RPMI7951 (cell line): ENCODE results near the gene OR2B6. TPM values are rescaled to one million over a fixed set of nuclear protein-coding genes. Genes with fewer than 3 reads are reported as not detected.

ENCODE experiments used
- DNase-seq: peaks from one replicate; pipeline ENCODE4 v3.0.0-alpha.2; 2012; ENCODE audit warnings: low read depth
- total RNA-seq: library from RNA; depleted of rRNA; stranded (reverse); fragments of >200 nt; shearing (Covaris generic); gene quantifications from 2 replicates; pipeline ENCODE4 v1.2.3, GENCODE V29; 2014; rRNA removed

OR2B6 gene
- total RNA-seq, 1 experiment from 2014 or later = not detected

- DNase-seq = no peak
These were observed 43.5 kb downstream of the OR2B6 start for GRCh38 chr6:28000351-28001045.

DNA sequence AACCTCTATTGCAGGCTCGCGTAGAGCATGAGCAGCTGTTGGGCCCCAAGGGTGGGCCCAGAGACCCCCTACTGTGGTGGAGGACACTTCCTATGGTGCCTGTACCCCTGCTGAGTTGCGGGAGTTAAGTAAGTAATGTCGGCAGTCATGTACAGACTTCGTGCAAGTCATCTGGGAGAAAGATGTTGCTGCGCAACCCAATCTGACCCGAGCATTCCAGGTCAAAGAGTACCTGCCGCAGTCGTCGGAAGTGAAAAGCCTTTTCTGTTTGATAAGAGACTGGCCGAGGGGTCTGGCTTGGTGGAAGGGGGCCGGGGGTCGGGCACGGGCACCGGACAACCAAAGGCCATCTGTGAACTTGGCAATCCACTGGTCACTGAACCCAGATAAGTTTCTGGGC lies 44.3 kb downstream of the OR2B6 start:
- DNase-seq = no peak

DNA sequence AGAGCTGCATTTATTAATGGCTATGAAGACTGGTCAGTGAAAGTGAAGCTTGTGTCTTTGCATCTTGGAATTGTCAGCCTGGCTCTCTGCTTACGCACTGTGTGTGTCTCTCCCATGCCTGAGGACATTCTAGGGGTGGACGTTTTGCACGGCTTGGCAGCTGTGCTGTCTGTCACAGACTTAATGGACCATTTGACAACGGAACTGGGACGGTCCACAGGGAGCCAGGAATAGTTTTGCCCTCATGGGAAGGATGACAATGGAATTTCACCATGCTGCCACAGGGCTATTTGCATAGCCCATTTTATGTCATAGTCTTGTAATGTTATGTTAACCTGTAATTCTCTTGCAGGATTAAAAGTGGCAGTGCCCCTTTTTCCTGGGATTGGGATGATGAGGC lies 44.7 kb downstream of the OR2B6 start:
- DNase-seq = no peak

GRCh38 chr6:28002161-28002560 lies 45.1 kb downstream of the OR2B6 start:
- no peak for DNase-seq

GRCh38 chr6:28003059-28003458 lies 46.0 kb downstream of the OR2B6 start:
- DNase-seq = no peak

DNA sequence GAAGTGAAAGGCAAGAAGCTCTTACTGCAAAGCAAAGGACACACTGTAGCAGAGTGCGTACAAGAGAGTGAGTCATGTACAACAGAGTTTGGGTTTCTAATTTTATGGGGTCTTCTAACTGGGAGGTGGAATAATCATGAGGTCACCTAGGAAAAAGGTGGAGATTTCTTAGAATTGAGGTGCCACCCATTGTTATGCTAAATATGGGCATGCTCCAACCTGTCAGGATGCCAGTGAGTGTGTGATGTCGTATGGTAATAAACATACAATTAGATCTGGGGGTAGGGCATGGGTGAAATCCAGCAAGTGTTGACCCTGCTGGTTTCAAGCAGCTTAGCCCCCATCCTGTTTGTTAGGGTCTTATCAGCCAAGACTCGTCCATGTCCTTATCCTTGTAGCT lies 46.6 kb downstream of the OR2B6 start:
- no peak for DNase-seq

DNA sequence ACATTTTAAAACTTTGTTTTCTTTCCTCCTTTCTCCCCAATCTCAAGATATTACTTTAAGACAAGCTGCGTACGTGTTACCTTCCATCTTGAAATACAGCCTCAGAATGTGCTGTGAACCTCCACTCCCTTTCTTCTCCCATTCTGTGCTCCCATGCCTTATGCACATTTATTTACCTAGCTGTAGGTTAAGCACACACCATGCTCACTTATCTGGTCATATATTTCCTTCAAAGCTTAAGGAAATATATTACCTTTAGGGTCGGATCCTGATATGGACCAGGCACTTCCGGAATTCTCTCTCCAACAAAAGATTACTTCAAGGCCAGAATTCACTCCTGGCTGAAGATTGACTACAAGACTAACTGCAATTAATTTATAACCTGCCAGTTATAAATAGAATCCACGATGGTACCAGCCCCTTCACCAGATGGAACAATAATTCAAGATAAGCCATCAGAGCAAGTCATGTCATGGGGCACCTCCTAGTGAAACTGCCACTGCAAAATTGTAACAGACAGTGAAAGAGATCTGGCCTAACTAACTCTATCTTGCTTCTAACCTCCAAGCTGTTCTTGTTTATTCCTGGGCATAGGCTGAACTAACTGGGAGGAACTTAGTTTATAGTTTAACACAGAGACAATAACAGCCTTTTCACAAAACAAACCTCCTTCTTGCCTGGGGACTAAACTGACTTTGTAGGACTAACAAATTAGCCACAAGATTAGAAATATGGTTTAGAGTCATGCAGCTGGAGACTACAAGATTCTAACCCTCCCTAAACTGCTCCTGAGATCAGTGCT lies 47.5 kb downstream of the OR2B6 start:
- no peak for DNase-seq

DNA sequence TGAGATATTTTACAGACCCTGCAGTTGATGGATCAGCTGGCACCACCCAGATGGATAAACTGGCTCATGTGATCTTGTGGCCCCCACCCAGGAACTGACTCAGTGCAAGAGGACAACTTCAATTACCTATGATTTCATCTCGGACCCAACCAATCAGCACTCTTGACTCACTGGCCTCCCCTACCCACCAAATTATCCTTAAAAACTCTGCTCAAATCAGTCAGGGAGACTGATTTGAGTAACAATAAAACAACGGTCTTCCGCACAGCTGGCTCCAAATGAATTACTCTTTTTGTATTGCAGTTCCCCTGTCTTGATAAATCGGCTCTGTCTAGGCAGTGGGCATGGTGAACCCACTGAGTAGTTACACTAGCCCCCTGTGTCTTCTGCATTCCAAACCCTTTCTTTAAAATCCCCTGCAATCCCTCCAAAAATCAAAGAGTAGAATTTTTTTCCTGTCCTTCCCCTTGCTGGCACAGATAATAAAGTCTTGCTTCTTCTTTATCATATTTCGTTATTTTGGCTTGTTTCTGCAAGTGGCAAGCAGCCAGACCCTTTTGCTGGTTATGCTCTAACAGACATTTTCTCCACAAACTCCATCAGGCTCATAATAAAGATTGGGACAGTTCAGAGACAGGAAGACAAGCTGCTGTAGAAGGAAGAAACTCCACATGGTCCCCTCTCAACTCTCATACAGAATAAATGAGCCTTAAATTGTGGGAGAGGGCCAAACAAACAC lies 48.3 kb downstream of the OR2B6 start:
- no peak for DNase-seq

DNA sequence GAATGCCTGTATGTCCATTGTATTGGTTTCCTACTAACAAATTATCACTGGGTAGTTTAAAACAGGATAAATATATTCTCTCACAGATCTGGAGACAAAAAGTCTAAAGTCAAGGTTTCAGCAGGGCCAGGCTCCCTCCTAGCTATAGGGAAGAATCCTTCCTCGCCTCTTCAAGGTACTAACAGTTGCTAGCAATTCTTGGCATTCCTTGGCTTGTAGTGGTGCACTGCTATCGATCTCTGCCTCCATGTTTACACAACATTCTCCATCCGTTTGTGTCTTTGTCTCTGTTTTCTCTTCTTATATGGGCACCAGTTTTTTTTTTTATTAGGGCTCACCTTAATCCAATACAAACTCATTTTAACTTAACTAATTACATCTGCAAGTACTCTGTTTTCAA lies 48.9 kb downstream of the OR2B6 start:
- no peak for DNase-seq

Other genes with a start within 250 kb of the OR2B6 start
- gene OR2B2, start 44.8 kb upstream of the OR2B6 start, total RNA-seq = not detected in 2 replicates
- gene ZNF165, start 123.3 kb downstream of the OR2B6 start, total RNA-seq = 0.60 and 1.1 TPM in 2 replicates
- 4.2 and 5.9 TPM in 2 replicates for gene ZSCAN16, start 167.4 kb downstream of the OR2B6 start, total RNA-seq
- gene ZKSCAN8, start 184.6 kb downstream of the OR2B6 start, total RNA-seq = 12.4 and 12.9 TPM in 2 replicates